ENCODE results near the gene F11R. TPM values are rescaled to one million over a fixed set of nuclear protein-coding genes. Genes with fewer than 3 reads are reported as not detected.

Gene F11R
- total and polyA plus RNA-seq, 2 donors (not counting 3 experiments of a cell fraction or from before 2014, with no cell fraction given) = 97.0 to 124 TPM

DNA sequence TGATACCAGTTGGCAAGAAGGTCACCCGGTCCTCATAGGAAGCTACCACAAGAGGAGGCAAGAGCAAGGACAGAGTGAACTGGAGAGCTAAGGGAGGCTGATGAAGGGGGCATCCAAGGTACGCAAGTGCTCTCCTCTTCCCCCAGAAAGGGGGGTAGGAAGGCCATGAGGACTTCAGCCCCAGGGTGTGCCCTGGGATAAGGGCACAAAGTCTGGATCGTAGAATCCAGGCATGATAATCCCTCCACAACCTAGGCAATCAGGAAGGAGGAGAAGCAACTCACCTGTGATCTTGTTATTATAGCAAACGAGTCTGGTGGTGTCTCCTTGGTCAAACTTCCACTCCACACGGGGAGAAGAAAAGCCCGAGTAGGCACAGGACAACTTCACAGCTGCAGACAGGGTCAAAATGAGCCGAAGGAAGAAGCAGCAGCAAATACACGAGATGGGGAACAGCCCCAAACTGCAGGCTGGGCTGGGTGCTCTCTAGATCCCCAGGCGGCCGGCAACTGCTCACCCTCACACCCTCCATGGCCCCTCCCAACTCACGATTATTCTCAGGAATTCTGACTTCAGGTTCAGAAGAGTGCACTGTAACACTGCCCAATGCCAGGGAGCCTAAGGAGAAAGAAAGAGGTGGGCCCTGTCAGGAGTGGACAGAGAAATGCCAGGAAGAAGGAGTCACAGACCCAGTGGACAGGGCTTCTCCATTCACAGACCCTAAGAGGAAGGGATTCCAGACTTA is 20.0 kb downstream of the F11R start:
- dilution Hi-C loops (cut with MboI; ENCODE audit: extremely low pct_ligation_motif_present, low sequenced_read_pairs) = no loop called here
- H3K79me2 ChIP-seq (ENCODE audit: control insufficient read depth, insufficient read depth, low read length) = peaks cover 2% of the 10 kb centered on the region
- CTCF ChIA-PET = interaction anchor here (3.5 kb wide), 1 partner anchor 97 kb away, joined by 9 read pairs; the partner anchor contains the start of gene KLHDC9

More for the DNA sequence above, 20.0 kb downstream of the F11R start:
- Histone ChIP-seq H3K36me3 (ENCODE audit: control insufficient read depth in 2 of 2, extremely low read depth in 1 of 2, insufficient read depth in 2 of 2, low read length in 2 of 2) (peaks cover 10 to 30% of the 10 kb centered on the region in 2 experiments), H3K4me2 (ENCODE audit: insufficient read depth, low read length) (no peak overlapping the region), H3K9me3 (replicated peaks; ENCODE audit: control insufficient read depth, insufficient read depth, low read length) (no peaks in the 10 kb centered on the region), H3K27ac (ENCODE audit: insufficient read depth, low read depth, low read length) (no peak overlapping the region), H3K27me3 (ENCODE audit: control insufficient read depth in 2 of 2, insufficient read depth in 2 of 2, low read length in 2 of 2) (no peaks in the 10 kb centered on the region), H3K9me1 (replicated peaks; ENCODE audit: control insufficient read depth, extremely low read depth, insufficient read depth, low read length) (no peaks in the 10 kb centered on the region), H3K4me1 (ENCODE audit: control insufficient read depth, extremely low read depth, insufficient read depth, low read length) (peaks cover 19% of the 10 kb centered on the region), H2AFZ (ENCODE audit: low read depth, low read length) (no peak overlapping the region), H3K9ac (replicated peaks; ENCODE audit: extremely low read depth, insufficient read depth, low read length) (no peak overlapping the region), H3K4me3 (replicated peaks in 1 of 3; ENCODE audit: insufficient read depth in 1 of 3, low read depth in 1 of 3, low read length in 3 of 3) (no peak overlapping the region), H4K20me1 (replicated peaks; ENCODE audit: control insufficient read depth, extremely low read depth, insufficient read depth, low read length) (no peaks in the 10 kb centered on the region)
- FAIRE-seq (no peak), DNase-seq (ENCODE audit: low read depth, low spot score) (no peak)
- TF ChIP-seq POLR2A (IDR thresholded peaks at IDR 0.05; ENCODE audit: low read depth, low read length) = no peak
- no peak for TF ChIP-seq FOS (IDR thresholded peaks at IDR 0.05; ENCODE audit: borderline replicate concordance, insufficient read depth, low read length)
- TF ChIP-seq MYC (IDR thresholded peaks at IDR 0.05; ENCODE audit: low read depth, low read length) = no peak
- TF ChIP-seq, protein P1, sequence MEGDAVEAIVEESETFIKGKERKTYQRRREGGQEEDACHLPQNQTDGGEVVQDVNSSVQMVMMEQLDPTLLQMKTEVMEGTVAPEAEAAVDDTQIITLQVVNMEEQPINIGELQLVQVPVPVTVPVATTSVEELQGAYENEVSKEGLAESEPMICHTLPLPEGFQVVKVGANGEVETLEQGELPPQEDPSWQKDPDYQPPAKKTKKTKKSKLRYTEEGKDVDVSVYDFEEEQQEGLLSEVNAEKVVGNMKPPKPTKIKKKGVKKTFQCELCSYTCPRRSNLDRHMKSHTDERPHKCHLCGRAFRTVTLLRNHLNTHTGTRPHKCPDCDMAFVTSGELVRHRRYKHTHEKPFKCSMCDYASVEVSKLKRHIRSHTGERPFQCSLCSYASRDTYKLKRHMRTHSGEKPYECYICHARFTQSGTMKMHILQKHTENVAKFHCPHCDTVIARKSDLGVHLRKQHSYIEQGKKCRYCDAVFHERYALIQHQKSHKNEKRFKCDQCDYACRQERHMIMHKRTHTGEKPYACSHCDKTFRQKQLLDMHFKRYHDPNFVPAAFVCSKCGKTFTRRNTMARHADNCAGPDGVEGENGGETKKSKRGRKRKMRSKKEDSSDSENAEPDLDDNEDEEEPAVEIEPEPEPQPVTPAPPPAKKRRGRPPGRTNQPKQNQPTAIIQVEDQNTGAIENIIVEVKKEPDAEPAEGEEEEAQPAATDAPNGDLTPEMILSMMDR (IDR thresholded peaks at IDR 0.05; ENCODE audit: extremely low read depth in 1 of 2, insufficient read depth in 1 of 2, low read depth in 1 of 2, low read length in 2 of 2) = no peak
- TF ChIP-seq GATA2 (IDR thresholded peaks at IDR 0.05; ENCODE audit: insufficient read depth, insufficient read length, low read depth, low read length) = no peak
- TF ChIP-seq POLR2AphosphoS5 (IDR thresholded peaks at IDR 0.05; ENCODE audit: insufficient read depth, low read depth, low read length) = no peak
- POLR2A ChIA-PET = no interaction called here
- intact Hi-C loops (cut with micrococcal nuclease) = no loop called here
- no TSS peak for BruUV-seq (replicated peaks)
